Neural progenitor cell (in vitro differentiated cells): ENCODE measurements around the gene GPR162. TPM values are rescaled to one million over a fixed set of nuclear protein-coding genes. Genes with fewer than 3 reads are reported as not detected.
A peak's percentile ranks its signal among the peaks of the same experiment; 100 is the strongest.
"Not testable (repeated sequence)": the region's sequence is repeated elsewhere in the genome, so short reads cannot be mapped to it uniquely, and the experiment has no call there.

Experiments used
- DNase-seq: peaks from one replicate; pipeline ENCODE4 v3.0.0-alpha.2; 2016; ENCODE audit warnings: low spot score
- H2AFZ ChIP-seq: fragments of 200-600 bp; sonication (generic); replicated peaks from 2 replicates; pipeline ENCODE4 v1.6.1; 2016; ENCODE audit warnings: antibody characterized with exemption
- H3F3A ChIP-seq: fragments of 200-600 bp; sonication (generic); 2 replicates; pipeline ENCODE4 v1.6.1; 2016; ENCODE audit warnings: antibody characterized with exemption, low read depth
- H3K27ac ChIP-seq: fragments of 200-600 bp; sonication (generic); 2 replicates; pipeline ENCODE4 v1.5.1; 2016; ENCODE audit warnings: mild to moderate bottlenecking
- H3K27me3 ChIP-seq: fragments of 200-600 bp; sonication (generic); 2 replicates; pipeline ENCODE4 v1.6.1; 2016; ENCODE audit warnings: mild to moderate bottlenecking, moderate library complexity
- H3K36me3 ChIP-seq: fragments of 200-600 bp; sonication (generic); 2 replicates; pipeline ENCODE4 v1.5.1; 2016
- H3K4me1 ChIP-seq: fragments of 200-600 bp; sonication (generic); 2 replicates; pipeline ENCODE4 v1.6.1; 2016; ENCODE audit warnings: mixed run types
- H3K4me2 ChIP-seq: fragments of 200-600 bp; sonication (generic); 2 replicates; pipeline ENCODE4 v1.6.1; 2016
- H3K4me3 ChIP-seq: fragments of 200-600 bp; sonication (generic); 2 replicates; pipeline ENCODE4 v1.5.1; 2016
- H3K79me2 ChIP-seq: fragments of 200-600 bp; sonication (generic); 2 replicates; pipeline ENCODE4 v1.6.1; 2016; ENCODE audit warnings: low read depth
- H3K9ac ChIP-seq: fragments of 200-600 bp; sonication (generic); 2 replicates; pipeline ENCODE4 v1.6.1; 2016
- H3K9me3 ChIP-seq: fragments of 200-600 bp; sonication (generic); 2 replicates; pipeline ENCODE4 v1.5.1; 2016; ENCODE audit warnings: low read depth
- H4K20me1 ChIP-seq: fragments of 200-600 bp; sonication (generic); 2 replicates; pipeline ENCODE4 v1.6.1; 2016; ENCODE audit warnings: low read depth
- H3K27ac Mint-ChIP-seq: 3 replicates; pipeline ENCODE4 v1.8.0; 2021; ENCODE audit warnings: mixed read lengths
- H3K27me3 Mint-ChIP-seq: 2 replicates; pipeline ENCODE4 v1.8.0; 2022; ENCODE audit warnings: low read depth, mild to moderate bottlenecking, inconsistent platforms, moderate library complexity, mixed read lengths; ENCODE audit not compliant: insufficient read depth
- H3K36me3 Mint-ChIP-seq: 3 replicates; pipeline ENCODE4 v1.8.0; 2021; ENCODE audit warnings: mixed read lengths
- H3K4me1 Mint-ChIP-seq: 3 replicates; pipeline ENCODE4 v1.8.0; 2021; ENCODE audit warnings: mixed read lengths
- H3K4me3 Mint-ChIP-seq: 3 replicates; pipeline ENCODE4 v1.8.0; 2021; ENCODE audit warnings: mild to moderate bottlenecking, moderate library complexity, mixed read lengths
- H3K9me3 Mint-ChIP-seq: 3 replicates; pipeline ENCODE4 v1.8.0; 2020; ENCODE audit warnings: mixed read lengths
- EZH2 ChIP-seq: fragments of 200-600 bp; sonication (generic); IDR thresholded peaks from 2 replicates; pipeline ENCODE4 v1.6.1; 2017; ENCODE audit warnings: antibody characterized with exemption, mild to moderate bottlenecking, moderate library complexity
- EZH2phosphoT487 ChIP-seq: fragments of 200-600 bp; sonication (generic); IDR thresholded peaks from 2 replicates; pipeline ENCODE4 v1.6.1; 2017; ENCODE audit warnings: antibody characterized with exemption
- total RNA-seq: library from RNA; depleted of rRNA; stranded (reverse); fragments of >200 nt; gene quantifications from 2 replicates; pipeline ENCODE4 v1.2.3, GENCODE V29; 2015; ENCODE audit warnings: low replicate concordance
- TF ChIP-seq, protein P1 (sequence below): fragments of 200-600 bp; sonication (generic); IDR thresholded peaks from 2 replicates; pipeline ENCODE4 v1.5.1; 2017; ENCODE audit warnings: antibody characterized with exemption, mild to moderate bottlenecking

GPR162 gene
- total RNA-seq, 1 donor from 2014 or later: 10.0 TPM

DNA sequence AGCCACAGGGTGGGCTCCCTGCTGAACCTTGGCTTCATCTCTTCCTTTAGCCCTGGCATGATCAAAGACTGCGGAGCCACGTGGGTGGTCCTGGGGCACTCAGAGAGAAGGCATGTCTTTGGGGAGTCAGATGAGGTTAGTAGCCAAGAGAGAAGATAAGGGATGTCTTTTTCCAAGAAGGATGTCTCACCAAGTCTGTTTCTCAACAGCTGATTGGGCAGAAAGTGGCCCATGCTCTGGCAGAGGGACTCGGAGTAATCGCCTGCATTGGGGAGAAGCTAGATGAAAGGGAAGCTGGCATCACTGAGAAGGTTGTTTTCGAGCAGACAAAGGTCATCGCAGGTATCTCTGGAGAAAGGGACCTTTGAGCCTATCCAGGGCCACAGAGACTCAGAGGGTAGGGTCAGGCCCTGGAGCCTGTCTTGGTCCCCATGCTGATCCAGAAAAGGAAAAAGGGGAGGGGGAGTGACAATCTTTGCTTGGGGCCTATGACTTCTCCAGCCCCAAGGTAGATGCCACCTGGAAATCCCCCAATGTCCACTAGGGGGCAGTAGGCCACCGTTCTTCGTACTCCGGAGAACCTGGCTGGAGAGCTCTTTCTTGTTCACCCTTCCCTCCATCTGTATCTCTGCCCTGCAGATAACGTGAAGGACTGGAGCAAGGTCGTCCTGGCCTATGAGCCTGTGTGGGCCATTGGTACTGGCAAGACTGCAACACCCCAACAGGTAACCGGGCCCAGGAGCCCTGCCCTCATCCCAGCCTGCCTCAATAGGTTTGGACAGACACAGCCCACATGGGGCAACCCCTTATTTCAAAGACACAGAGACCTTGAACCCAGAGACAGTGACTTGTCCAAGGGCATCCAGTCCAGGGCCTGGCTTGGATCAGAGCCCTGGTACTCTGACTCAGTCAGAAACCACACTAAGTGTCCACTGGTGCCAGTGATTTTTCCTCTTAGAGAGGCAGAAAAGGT lies 47.7 kb downstream of the GPR162 start:
- peaks cover 51% of the 10 kb centered on the region for H4K20me1 ChIP-seq
- H3K4me2 ChIP-seq: peak overlapping the region; percentile 100
- Mint-ChIP-seq H3K36me3 (peaks cover 39% of the 10 kb centered on the region), H3K27me3 (peaks cover 20% of the 10 kb centered on the region), H3K4me1 (peaks cover 51% of the 10 kb centered on the region), H3K27ac (peak overlapping the region; percentile 86), H3K9me3 (no peaks in the 10 kb centered on the region), H3K4me3 (peak overlapping the region; percentile 94)
- no peak overlapping the region for H3K27ac ChIP-seq
- DNase-seq: peak; percentile 90
- H3K9me3 ChIP-seq: no peaks in the 10 kb centered on the region
- peaks cover 47% of the 10 kb centered on the region for H3K79me2 ChIP-seq
- H3K4me1 ChIP-seq: peaks cover 23% of the 10 kb centered on the region
- H3K4me3 ChIP-seq: peak overlapping the region; percentile 96
- no peaks in the 10 kb centered on the region for H3K36me3 ChIP-seq
- TF ChIP-seq EZH2 (no peak), EZH2phosphoT487 (no peak)
- TF ChIP-seq, protein P1, sequence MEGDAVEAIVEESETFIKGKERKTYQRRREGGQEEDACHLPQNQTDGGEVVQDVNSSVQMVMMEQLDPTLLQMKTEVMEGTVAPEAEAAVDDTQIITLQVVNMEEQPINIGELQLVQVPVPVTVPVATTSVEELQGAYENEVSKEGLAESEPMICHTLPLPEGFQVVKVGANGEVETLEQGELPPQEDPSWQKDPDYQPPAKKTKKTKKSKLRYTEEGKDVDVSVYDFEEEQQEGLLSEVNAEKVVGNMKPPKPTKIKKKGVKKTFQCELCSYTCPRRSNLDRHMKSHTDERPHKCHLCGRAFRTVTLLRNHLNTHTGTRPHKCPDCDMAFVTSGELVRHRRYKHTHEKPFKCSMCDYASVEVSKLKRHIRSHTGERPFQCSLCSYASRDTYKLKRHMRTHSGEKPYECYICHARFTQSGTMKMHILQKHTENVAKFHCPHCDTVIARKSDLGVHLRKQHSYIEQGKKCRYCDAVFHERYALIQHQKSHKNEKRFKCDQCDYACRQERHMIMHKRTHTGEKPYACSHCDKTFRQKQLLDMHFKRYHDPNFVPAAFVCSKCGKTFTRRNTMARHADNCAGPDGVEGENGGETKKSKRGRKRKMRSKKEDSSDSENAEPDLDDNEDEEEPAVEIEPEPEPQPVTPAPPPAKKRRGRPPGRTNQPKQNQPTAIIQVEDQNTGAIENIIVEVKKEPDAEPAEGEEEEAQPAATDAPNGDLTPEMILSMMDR: peak; percentile 93
- no peak overlapping the region for H3K9ac ChIP-seq
- no peaks in the 10 kb centered on the region for H3K27me3 ChIP-seq
- no peak overlapping the region for H2AFZ ChIP-seq
- H3F3A ChIP-seq: peaks cover 82% of the 10 kb centered on the region

DNA sequence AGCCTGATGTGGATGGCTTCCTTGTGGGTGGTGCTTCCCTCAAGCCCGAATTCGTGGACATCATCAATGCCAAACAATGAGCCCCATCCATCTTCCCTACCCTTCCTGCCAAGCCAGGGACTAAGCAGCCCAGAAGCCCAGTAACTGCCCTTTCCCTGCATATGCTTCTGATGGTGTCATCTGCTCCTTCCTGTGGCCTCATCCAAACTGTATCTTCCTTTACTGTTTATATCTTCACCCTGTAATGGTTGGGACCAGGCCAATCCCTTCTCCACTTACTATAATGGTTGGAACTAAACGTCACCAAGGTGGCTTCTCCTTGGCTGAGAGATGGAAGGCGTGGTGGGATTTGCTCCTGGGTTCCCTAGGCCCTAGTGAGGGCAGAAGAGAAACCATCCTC lies 48.7 kb downstream of the GPR162 start:
- H3K27ac Mint-ChIP-seq, H3K9me3 ChIP-seq, H3K27ac ChIP-seq, H3K27me3 ChIP-seq, H3K36me3 ChIP-seq, H3K4me2 ChIP-seq, H3K9me3 Mint-ChIP-seq, H3K4me3 ChIP-seq, H3K9ac ChIP-seq, H2AFZ ChIP-seq, DNase-seq: not testable (repeated sequence)
- peaks cover 23% of the 10 kb centered on the region for H3K4me1 ChIP-seq
- H4K20me1 ChIP-seq: peaks cover 51% of the 10 kb centered on the region
- peaks cover 52% of the 10 kb centered on the region for H3K79me2 ChIP-seq
- Mint-ChIP-seq H3K27me3 (peaks cover 17% of the 10 kb centered on the region), H3K4me3 (peak overlapping the region; percentile 69), H3K36me3 (peaks cover 32% of the 10 kb centered on the region), H3K4me1 (peaks cover 53% of the 10 kb centered on the region)
- H3F3A ChIP-seq: peaks cover 80% of the 10 kb centered on the region

DNA sequence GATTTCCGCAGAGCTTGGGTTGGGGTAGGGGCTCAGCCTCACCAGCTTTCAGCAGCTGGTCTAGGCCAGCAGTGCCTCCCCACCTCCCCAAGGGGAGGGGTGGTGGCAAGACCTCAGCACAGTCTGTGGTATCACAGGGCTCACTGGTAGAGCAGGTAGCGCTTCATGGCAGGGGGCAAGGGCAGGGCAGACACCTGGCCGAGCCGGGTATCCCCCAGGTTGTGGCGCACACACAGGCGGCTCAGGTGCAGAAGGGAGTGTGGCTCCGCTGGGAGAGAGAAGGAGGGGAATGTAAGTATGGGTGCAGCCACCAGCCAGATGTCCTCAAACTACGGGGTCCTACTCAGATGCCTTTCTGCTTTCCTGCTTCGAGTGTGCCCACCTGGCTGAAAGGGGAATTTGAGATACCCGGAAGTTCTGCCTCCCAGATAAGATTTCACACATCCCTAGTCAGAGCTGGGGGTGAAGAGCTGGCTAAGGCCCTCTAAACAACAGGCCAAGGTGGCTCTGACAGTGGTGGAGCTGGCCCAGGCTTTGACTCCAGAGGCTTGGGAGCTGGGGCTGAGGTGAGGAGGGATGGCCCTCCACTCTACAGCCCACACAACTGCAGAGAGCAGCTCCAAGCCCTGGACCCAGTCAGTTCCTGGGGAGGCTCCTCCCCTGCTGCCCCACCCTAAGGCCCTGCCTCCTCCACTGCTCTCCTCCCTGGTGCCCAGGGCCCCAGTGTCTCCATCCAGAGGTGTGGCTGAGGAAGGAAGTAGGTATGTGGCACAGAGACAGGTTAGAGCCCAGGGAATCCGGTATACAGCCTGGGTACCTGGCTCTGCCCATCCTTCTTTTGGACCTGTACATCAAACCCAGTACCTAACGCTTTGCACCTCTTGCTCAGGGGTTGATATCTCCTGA lies 49.7 kb downstream of the GPR162 start:
- TF ChIP-seq EZH2phosphoT487: no peak
- no peak for TF ChIP-seq EZH2
- TF ChIP-seq, protein P1: no peak
- peaks cover 47% of the 10 kb centered on the region for H3K4me1 Mint-ChIP-seq
- H3K9ac ChIP-seq: no peak overlapping the region

More for the DNA sequence above, 49.7 kb downstream of the GPR162 start:
- H3K9me3 ChIP-seq: no peaks in the 10 kb centered on the region
- peak; percentile 13 for DNase-seq
- peaks cover 30% of the 10 kb centered on the region for H3K36me3 Mint-ChIP-seq
- peak overlapping the region; percentile 91 for H3K4me3 Mint-ChIP-seq
- H4K20me1 ChIP-seq: peaks cover 51% of the 10 kb centered on the region
- no peak overlapping the region for H2AFZ ChIP-seq
- no peak overlapping the region for H3K27ac Mint-ChIP-seq
- no peaks in the 10 kb centered on the region for H3K36me3 ChIP-seq
- H3K79me2 ChIP-seq: peaks cover 52% of the 10 kb centered on the region
- H3K4me2 ChIP-seq: peak overlapping the region; percentile 99
- H3K4me1 ChIP-seq: peaks cover 20% of the 10 kb centered on the region
- H3K4me3 ChIP-seq: peak overlapping the region; percentile 81
- no peak overlapping the region for H3K27ac ChIP-seq
- peaks cover 72% of the 10 kb centered on the region for H3F3A ChIP-seq
- no peaks in the 10 kb centered on the region for H3K27me3 ChIP-seq
- no peaks in the 10 kb centered on the region for H3K9me3 Mint-ChIP-seq
- peaks cover 17% of the 10 kb centered on the region for H3K27me3 Mint-ChIP-seq
